Heart right ventricle (tissue), 16 donors: Measurements from ENCODE around the gene EXD3. TPM values are rescaled to one million over a fixed set of nuclear protein-coding genes. Genes with fewer than 3 reads are reported as not detected.

Experiments used
- ATAC-seq, 8 donors: fragments of 200-7000 bp; cut with Tn5 transposase; one replicate each; pipeline ENCODE4 v1.9.1; 2020; ENCODE audit warnings: mild to moderate bottlenecking in 8 of 8, moderate library complexity in 8 of 8, moderate number of reproducible peaks in 1 of 8
- DNase-seq, 2 donors: peaks; one replicate each; pipeline ENCODE4 v3.0.0-alpha.2; 2020
- H3K27ac ChIP-seq, 10 donors: fragments of 200-600 bp; sonication (generic) in 2 of 10; one replicate each; pipeline versions ENCODE4 v1.5.0 to v1.8.0; 2020 to 2022; ENCODE audit warnings: mild to moderate bottlenecking in 3 of 10
- H3K27me3 ChIP-seq, 7 donors: fragments of 200-600 bp; one replicate each; pipeline ENCODE4 v1.8.0; 2021 to 2022; ENCODE audit warnings: mild to moderate bottlenecking in 2 of 7
- H3K36me3 ChIP-seq, 9 donors: fragments of 200-600 bp; sonication (generic) in 1 of 9; one replicate each; pipeline versions ENCODE4 v1.5.0 to v1.8.0; 2020 to 2022; ENCODE audit warnings: mild to moderate bottlenecking in 2 of 9
- H3K4me1 ChIP-seq, 9 donors: fragments of 200-600 bp; sonication (generic) in 1 of 9; one replicate each; pipeline versions ENCODE4 v1.5.0 to v1.8.0; 2020 to 2022; ENCODE audit warnings: mild to moderate bottlenecking in 4 of 9
- H3K4me3 ChIP-seq, 10 donors: fragments of 200-600 bp; sonication (generic) in 2 of 10; one replicate each; pipeline versions ENCODE4 v1.5.0 to v1.8.0; 2020 to 2022; ENCODE audit warnings: mild to moderate bottlenecking in 7 of 10, moderate library complexity in 2 of 10
- H3K9me3 ChIP-seq, 11 donors: fragments of 200-600 bp in 10 of 11; sonication (generic) in 2 of 11; one replicate each; pipeline versions ENCODE4 v1.5.0 to v1.8.0; 2013 to 2022; ENCODE audit warnings: mild to moderate bottlenecking in 2 of 11, control low read depth in 1 of 11, moderate library complexity in 1 of 11
- CTCF ChIP-seq, 9 donors: fragments of 200-600 bp; sonication (generic) in 2 of 9; IDR thresholded peaks; one replicate each; pipeline versions ENCODE4 v1.5.0 to v1.8.0; 2021 to 2022; ENCODE audit warnings: antibody characterized with exemption in 9 of 9, mild to moderate bottlenecking in 5 of 9, moderate library complexity in 1 of 9
- WGBS, 2 donors: extraction: QIAGEN DNeasy Blood & Tissue Kit; methylation state at CpG; one replicate each; pipeline ENCODE4 v1.1.7; 2013; ENCODE audit warnings: inconsistent platforms in 1 of 2; 5-methylcytosine and 5-hydroxymethylcytosine counted together
- intact Hi-C, 10 donors: fragments of 100-400 bp; cut with DNase I; formaldehyde crosslinking; loops; one replicate each; pipeline versions ENCODE4 v1.11.1 to v1.14.2; 2022
- polyA plus RNA-seq, 2 donors: library from polyadenylated mRNA; stranded (reverse); fragments of 200-250 nt; gene quantifications; one replicate each; pipeline ENCODE4 v1.2.3, GENCODE V29; 2013
- total RNA-seq, 10 donors: library from RNA; stranded (reverse); fragmentation: NEBNext Ultra II Directional in 3 of 10; extraction: Animal tissue kit (Norgen Biotek cat#: 25700) in 3 of 10; gene quantifications; one replicate each; pipeline versions ENCODE4 v1.2.1 to v1.2.4, GENCODE V29; 2021 to 2023
- donor health status: Arrhythmogenic right ventricular cardiomyopathy.
- donor health status: ischemic (EF 13 %, LVEDD 7.1; RV severe dilation, severe dysfunction).
- donor health status: healthy with polysubstance abuse.
- donor health status: DM: no; HTN: yes; CAD: no.
- donor health status: DM: no; HTN: no; CAD: no.
- donor health status: ischemic (EF 25% LVEDD 6.9; RV normal size, moderate dysfunction).
- donor health status: ischemic (EF 25% LVEDD 5.7; RV mildly dilated, moderate dysfunction).
- donor health status: healthy.
- donor health status: DM: yes; HTN: yes; CAD: no.
- donor health status: Ischemic cardiomyopathy.
- donor health status: ischemic (EF 35%, LVEDD 5.7; RV mildly dilated, moderate dysfunction).
- donor health status: nonischemic (EF 11% LVEDD 7.7; RV severe dilation, severe dysfunction).
- donor health status: DM: yes; HTN: yes; CAD: no.
- donor health status: PGD.
- donor health status: ischemic (EF 29% LVEDD 5.4; RV normal size, mild dysfunction).
- donor health status: nonischemic (EF 23%, LVEDD 6.1; RV moderate dilation, normal function).

Gene EXD3
- total and polyA plus RNA-seq, 12 donors = 5.8 to 33.0 (median 9.2) TPM

DNA sequence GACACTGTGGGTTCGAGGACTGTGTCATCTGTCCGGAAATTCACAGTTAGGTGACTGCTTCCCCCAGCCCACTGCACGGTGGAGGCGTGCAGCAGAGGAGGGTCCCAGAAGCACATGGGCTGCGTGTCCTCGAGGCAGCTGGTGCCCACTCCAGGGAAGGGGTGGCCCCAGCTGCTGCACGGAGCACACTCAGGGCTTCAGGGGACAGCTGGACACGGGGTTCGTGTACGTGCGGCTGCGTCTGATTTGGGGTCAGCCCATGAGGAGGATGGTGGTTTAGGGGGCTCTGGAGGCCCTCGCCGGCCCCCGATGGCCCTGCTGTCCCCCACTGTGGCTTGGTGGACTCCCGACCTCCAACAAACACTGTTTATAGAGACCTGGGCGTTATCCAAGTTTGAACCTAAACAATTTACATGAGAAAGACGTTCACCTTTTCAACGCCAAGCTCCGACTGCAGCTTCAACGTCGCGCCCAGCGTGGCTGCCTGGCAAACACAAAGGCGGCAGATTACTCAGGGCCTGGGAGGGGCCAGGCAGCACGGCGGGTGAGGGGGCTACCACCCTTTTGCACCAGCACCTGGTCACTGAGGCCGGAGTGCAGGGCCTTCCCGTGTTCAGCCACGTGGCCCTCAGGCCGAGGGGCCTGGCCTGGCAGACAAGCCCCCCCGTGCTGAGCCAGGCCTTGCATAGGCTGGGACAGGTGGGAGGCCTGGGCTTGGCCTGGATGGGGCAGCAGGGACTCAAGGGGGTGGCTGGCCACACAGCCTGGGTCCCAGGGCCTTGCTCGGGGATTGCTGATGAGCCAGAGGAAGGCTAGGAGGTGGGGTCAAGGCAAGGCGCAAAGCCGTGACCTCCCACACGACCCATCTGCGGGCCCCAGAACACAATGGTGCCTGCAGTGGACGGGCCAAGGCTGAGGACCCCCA is 55.2 kb downstream of the EXD3 start:
- H3K4me1 ChIP-seq = peaks cover 0 to 19% (median 7%) of the 10 kb centered on the region in 9 donors
- peaks cover 0 to 27% (median 0%) of the 10 kb centered on the region in 9 donors for H3K36me3 ChIP-seq
- intact Hi-C loops = loop anchor here in 1 of 10 donors (5.0 kb wide), 1 partner anchor 35 kb away; no protein-coding TSS in a partner anchor
- peak overlapping the region in 9 of 10 donors; percentile 15 to 80 (median 61) for H3K27ac ChIP-seq
- peaks cover 0 to 16% (median 4%) of the 10 kb centered on the region in 11 donors for H3K9me3 ChIP-seq
- no peak overlapping the region for H3K4me3 ChIP-seq
- no peak for DNase-seq
- no peaks in the 10 kb centered on the region for H3K27me3 ChIP-seq
- no peak for TF ChIP-seq CTCF (IDR thresholded peaks at IDR 0.05)
- peak in 3 of 8 donors; percentile 3 to 6 (median 6) for ATAC-seq
- WGBS, 2 donors = 87 to 88% methylated on average over 38 of the region's 38 CpGs

GRCh38 chr9:137366891-137367381 is 56.0 kb downstream of the EXD3 start:
- 96% methylated on average over 19 of the region's 19 CpGs for WGBS, 2 donors
- H3K27me3 ChIP-seq = no peaks in the 10 kb centered on the region
- intact Hi-C loops = loop anchor here in 1 of 10 donors (5.0 kb wide), 1 partner anchor 35 kb away; no protein-coding TSS in a partner anchor
- H3K4me1 ChIP-seq = peaks cover 0 to 19% (median 7%) of the 10 kb centered on the region in 9 donors
- peak overlapping the region in 1 of 10 donors; percentile 28 for H3K27ac ChIP-seq
- H3K4me3 ChIP-seq = no peak overlapping the region
- H3K9me3 ChIP-seq = peaks cover 0 to 22% (median 4%) of the 10 kb centered on the region in 11 donors
- ATAC-seq (no peak), DNase-seq (no peak)
- no peak for TF ChIP-seq CTCF (IDR thresholded peaks at IDR 0.05)
- H3K36me3 ChIP-seq = peaks cover 0 to 19% (median 0%) of the 10 kb centered on the region in 9 donors

GRCh38 chr9:137366445-137366810 is 56.5 kb downstream of the EXD3 start:
- TF ChIP-seq CTCF (IDR thresholded peaks at IDR 0.05) = no peak
- intact Hi-C loops = loop anchor here in 1 of 10 donors (5.0 kb wide), 1 partner anchor 34 kb away; no protein-coding TSS in a partner anchor
- DNase-seq = no peak
- peak overlapping the region in 1 of 10 donors; percentile 28 for H3K27ac ChIP-seq
- H3K4me3 ChIP-seq = no peak overlapping the region
- peaks cover 0 to 19% (median 7%) of the 10 kb centered on the region in 9 donors for H3K4me1 ChIP-seq
- H3K27me3 ChIP-seq = no peaks in the 10 kb centered on the region
- ATAC-seq = no peak
- peaks cover 0 to 25% (median 4%) of the 10 kb centered on the region in 11 donors for H3K9me3 ChIP-seq
- H3K36me3 ChIP-seq = peaks cover 0 to 18% (median 0%) of the 10 kb centered on the region in 9 donors
- WGBS, 2 donors = 91 to 94% methylated on average over 17 of the region's 17 CpGs
